Measurements from ENCODE around the gene MRPL23. TPM values are rescaled to one million over a fixed set of nuclear protein-coding genes. Genes with fewer than 3 reads are reported as not detected.

Gene MRPL23
- total and polyA plus RNA-seq, 4 donors = 33.0 to 83.9 (median 67.6) TPM

- Histone ChIP-seq H3K27ac (ENCODE audit: low read depth in 1 of 2, low read length in 2 of 2) (no peak overlapping the region), H3K9ac (ENCODE audit: low read depth in 1 of 2, low read length in 2 of 2) (no peak overlapping the region), H3K4me1 (ENCODE audit: control insufficient read depth in 4 of 4, insufficient read depth in 4 of 4, low read length in 3 of 4) (no peaks in the 10 kb centered on the region), H3K4me3 (ENCODE audit: low read depth in 1 of 3, low read length in 3 of 3) (no peak overlapping the region), H3K9me3 (ENCODE audit: control insufficient read depth in 4 of 4, low read length in 3 of 4) (no peaks in the 10 kb centered on the region), H3K36me3 (ENCODE audit: control insufficient read depth in 4 of 4, insufficient read depth in 3 of 4, low read depth in 1 of 4, low read length in 3 of 4) (no peaks in the 10 kb centered on the region), H3K27me3 (ENCODE audit: control insufficient read depth in 4 of 4, insufficient read depth in 4 of 4, low read length in 3 of 4) (no peaks in the 10 kb centered on the region)
- WGBS = 94% methylated on average over 9 of the region's 17 CpGs
- DNase-seq (ENCODE audit: low spot score) = no peak
- TF ChIP-seq, protein P1, sequence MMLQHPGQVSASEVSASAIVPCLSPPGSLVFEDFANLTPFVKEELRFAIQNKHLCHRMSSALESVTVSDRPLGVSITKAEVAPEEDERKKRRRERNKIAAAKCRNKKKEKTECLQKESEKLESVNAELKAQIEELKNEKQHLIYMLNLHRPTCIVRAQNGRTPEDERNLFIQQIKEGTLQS (IDR thresholded peaks at IDR 0.05) = no peak
- no peak for TF ChIP-seq FOXA2 (IDR thresholded peaks at IDR 0.05)
- no peak for TF ChIP-seq HNF4G (IDR thresholded peaks at IDR 0.05)
- TF ChIP-seq JUND (IDR thresholded peaks at IDR 0.05) = no peak
- no peak for TF ChIP-seq YY1 (IDR thresholded peaks at IDR 0.05)
- TF ChIP-seq, protein P2, sequence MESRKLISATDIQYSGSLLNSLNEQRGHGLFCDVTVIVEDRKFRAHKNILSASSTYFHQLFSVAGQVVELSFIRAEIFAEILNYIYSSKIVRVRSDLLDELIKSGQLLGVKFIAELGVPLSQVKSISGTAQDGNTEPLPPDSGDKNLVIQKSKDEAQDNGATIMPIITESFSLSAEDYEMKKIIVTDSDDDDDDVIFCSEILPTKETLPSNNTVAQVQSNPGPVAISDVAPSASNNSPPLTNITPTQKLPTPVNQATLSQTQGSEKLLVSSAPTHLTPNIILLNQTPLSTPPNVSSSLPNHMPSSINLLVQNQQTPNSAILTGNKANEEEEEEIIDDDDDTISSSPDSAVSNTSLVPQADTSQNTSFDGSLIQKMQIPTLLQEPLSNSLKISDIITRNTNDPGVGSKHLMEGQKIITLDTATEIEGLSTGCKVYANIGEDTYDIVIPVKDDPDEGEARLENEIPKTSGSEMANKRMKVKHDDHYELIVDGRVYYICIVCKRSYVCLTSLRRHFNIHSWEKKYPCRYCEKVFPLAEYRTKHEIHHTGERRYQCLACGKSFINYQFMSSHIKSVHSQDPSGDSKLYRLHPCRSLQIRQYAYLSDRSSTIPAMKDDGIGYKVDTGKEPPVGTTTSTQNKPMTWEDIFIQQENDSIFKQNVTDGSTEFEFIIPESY (IDR thresholded peaks at IDR 0.05) = no peak
- no peak for TF ChIP-seq SP1 (IDR thresholded peaks at IDR 0.05)
- TF ChIP-seq MAX (IDR thresholded peaks at IDR 0.05) = no peak
- TF ChIP-seq GABPA (IDR thresholded peaks at IDR 0.05 in 1 of 2, conservative IDR thresholded peaks at IDR 0.05 in 1 of 2) = no peak
- TF ChIP-seq, protein P3, sequence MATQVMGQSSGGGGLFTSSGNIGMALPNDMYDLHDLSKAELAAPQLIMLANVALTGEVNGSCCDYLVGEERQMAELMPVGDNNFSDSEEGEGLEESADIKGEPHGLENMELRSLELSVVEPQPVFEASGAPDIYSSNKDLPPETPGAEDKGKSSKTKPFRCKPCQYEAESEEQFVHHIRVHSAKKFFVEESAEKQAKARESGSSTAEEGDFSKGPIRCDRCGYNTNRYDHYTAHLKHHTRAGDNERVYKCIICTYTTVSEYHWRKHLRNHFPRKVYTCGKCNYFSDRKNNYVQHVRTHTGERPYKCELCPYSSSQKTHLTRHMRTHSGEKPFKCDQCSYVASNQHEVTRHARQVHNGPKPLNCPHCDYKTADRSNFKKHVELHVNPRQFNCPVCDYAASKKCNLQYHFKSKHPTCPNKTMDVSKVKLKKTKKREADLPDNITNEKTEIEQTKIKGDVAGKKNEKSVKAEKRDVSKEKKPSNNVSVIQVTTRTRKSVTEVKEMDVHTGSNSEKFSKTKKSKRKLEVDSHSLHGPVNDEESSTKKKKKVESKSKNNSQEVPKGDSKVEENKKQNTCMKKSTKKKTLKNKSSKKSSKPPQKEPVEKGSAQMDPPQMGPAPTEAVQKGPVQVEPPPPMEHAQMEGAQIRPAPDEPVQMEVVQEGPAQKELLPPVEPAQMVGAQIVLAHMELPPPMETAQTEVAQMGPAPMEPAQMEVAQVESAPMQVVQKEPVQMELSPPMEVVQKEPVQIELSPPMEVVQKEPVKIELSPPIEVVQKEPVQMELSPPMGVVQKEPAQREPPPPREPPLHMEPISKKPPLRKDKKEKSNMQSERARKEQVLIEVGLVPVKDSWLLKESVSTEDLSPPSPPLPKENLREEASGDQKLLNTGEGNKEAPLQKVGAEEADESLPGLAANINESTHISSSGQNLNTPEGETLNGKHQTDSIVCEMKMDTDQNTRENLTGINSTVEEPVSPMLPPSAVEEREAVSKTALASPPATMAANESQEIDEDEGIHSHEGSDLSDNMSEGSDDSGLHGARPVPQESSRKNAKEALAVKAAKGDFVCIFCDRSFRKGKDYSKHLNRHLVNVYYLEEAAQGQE (IDR thresholded peaks at IDR 0.05) = no peak
- TF ChIP-seq TAF1 (conservative IDR thresholded peaks at IDR 0.05) = no peak
- TF ChIP-seq RAD21 (IDR thresholded peaks at IDR 0.05) = no peak
- TF ChIP-seq RXRA (IDR thresholded peaks at IDR 0.05) = no peak
- no peak for TF ChIP-seq FOXA1 (IDR thresholded peaks at IDR 0.05)
Measured at GRCh38 chr11:1959786-1960185, 12.7 kb downstream of the MRPL23 start.

DNA sequence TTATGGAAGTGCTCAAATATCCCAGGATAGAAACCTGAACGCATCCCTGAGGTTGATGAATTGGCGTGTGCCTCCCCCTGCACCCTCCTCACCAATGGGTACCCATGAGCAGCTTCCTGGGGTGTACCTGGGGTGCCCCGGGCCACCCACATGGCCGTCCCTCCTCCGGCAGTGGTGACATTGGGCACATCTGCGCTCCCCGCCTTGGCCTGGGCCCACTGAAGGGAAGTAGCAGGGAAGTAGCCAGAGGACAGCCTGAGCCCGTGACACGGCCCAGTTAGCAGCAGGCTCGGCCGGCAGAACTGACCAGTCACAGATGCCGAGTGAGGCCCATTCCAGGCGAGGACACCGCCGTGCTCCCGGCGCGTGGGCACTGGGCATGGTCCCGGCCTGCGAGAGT is 16.7 kb downstream of the MRPL23 start:
- DNase-seq (ENCODE audit: low spot score) = no peak
- WGBS = 98% methylated on average over 5 of the region's 20 CpGs

More for the DNA sequence above, 16.7 kb downstream of the MRPL23 start:
- Histone ChIP-seq H3K9me3 (ENCODE audit: control insufficient read depth in 4 of 4, low read length in 3 of 4) (no peaks in the 10 kb centered on the region), H3K4me3 (ENCODE audit: low read depth in 1 of 3, low read length in 3 of 3) (no peak overlapping the region), H3K9ac (ENCODE audit: low read depth in 1 of 2, low read length in 2 of 2) (no peak overlapping the region), H3K36me3 (ENCODE audit: control insufficient read depth in 4 of 4, insufficient read depth in 3 of 4, low read depth in 1 of 4, low read length in 3 of 4) (no peaks in the 10 kb centered on the region), H3K27me3 (ENCODE audit: control insufficient read depth in 4 of 4, insufficient read depth in 4 of 4, low read length in 3 of 4) (no peaks in the 10 kb centered on the region), H3K27ac (ENCODE audit: low read depth in 1 of 2, low read length in 2 of 2) (no peak overlapping the region), H3K4me1 (ENCODE audit: control insufficient read depth in 4 of 4, insufficient read depth in 4 of 4, low read length in 3 of 4) (no peaks in the 10 kb centered on the region)
- no peak for TF ChIP-seq RXRA (IDR thresholded peaks at IDR 0.05)
- TF ChIP-seq, protein P1 (IDR thresholded peaks at IDR 0.05) = no peak

Measured in liver (tissue), 9 donors.